ENCODE measurements around the gene PLBD1. TPM values are rescaled to one million over a fixed set of nuclear protein-coding genes. Genes with fewer than 3 reads are reported as not detected.

Gene PLBD1
- total RNA-seq, 1 donor from 2014 or later = 106 TPM

DNA sequence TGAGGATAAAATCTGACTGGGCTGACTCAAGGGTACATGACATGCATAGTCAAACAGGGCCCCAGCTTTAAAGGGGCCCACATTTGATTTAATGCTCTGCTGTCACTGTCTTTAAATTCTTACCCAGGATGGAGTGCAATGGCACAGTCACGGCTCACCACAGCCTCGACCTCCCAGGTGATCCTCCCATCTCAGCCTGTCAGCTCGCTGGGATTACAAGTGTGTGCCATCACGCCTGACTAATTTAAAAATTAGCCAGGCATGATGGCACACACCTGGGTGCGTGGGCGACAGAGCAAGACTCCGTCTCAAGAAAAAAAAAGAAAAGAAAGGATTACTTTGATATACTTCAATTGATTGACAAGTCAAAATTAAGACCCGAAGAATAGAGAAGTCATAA is 9.2 kb upstream of the PLBD1 start:
- no peak for ATAC-seq
- intact Hi-C loops (cut with DNase I) = no loop called here
- no peak overlapping the region for H3K27ac ChIP-seq
- no peaks in the 10 kb centered on the region for H3K9me3 ChIP-seq
- TF ChIP-seq CTCF (IDR thresholded peaks at IDR 0.05) = no peak
- peaks cover 10% of the 10 kb centered on the region for H3K4me1 ChIP-seq
- H3K27me3 ChIP-seq (ENCODE audit: low read depth) = no peaks in the 10 kb centered on the region
- H3K4me3 ChIP-seq = no peak overlapping the region
- no peaks in the 10 kb centered on the region for H3K36me3 ChIP-seq
- no peak for DNase-seq

GRCh38 chr12:14575585-14575984 is 7.9 kb upstream of the PLBD1 start:
- H3K36me3 ChIP-seq = no peaks in the 10 kb centered on the region
- H3K27ac ChIP-seq = no peak overlapping the region
- H3K4me1 ChIP-seq = peaks cover 10% of the 10 kb centered on the region
- H3K9me3 ChIP-seq = no peaks in the 10 kb centered on the region
- no peak overlapping the region for H3K4me3 ChIP-seq
- TF ChIP-seq CTCF (IDR thresholded peaks at IDR 0.05) = no peak
- H3K27me3 ChIP-seq (ENCODE audit: low read depth) = no peaks in the 10 kb centered on the region
- intact Hi-C loops (cut with DNase I) = no loop called here
- no peak for DNase-seq
- no peak for ATAC-seq

DNA sequence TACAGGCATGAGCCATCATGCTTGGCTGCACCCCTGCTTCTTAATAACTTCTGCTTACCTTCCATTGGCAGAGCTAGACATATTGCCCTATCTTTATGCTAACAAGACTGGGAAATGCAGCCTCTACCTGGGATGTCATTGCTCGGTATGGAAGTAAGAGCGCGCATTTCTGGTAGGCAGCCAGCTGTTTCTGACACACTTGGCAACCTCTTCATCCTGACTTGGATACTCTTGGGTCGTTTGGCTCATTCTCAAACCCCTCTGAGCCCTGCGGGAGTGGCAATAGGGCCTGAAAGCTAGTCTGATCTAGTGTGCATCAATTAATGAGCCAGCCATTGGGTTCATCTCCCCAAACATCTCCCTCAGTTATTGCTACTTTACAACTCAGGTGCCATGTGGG is 5.4 kb upstream of the PLBD1 start:
- Histone ChIP-seq H3K27ac (no peak overlapping the region), H3K4me3 (no peak overlapping the region), H3K27me3 (ENCODE audit: low read depth) (no peaks in the 10 kb centered on the region), H3K9me3 (no peaks in the 10 kb centered on the region), H3K4me1 (peaks cover 7% of the 10 kb centered on the region), H3K36me3 (no peaks in the 10 kb centered on the region)
- intact Hi-C loops (cut with DNase I) = no loop called here
- no peak for ATAC-seq
- no peak for TF ChIP-seq CTCF (IDR thresholded peaks at IDR 0.05)
- DNase-seq = no peak

- no peak overlapping the region for H3K27ac ChIP-seq
- no peaks in the 10 kb centered on the region for H3K27me3 ChIP-seq (ENCODE audit: low read depth)
- no peaks in the 10 kb centered on the region for H3K36me3 ChIP-seq
- DNase-seq (no peak), ATAC-seq (no peak)
- peaks cover 7% of the 10 kb centered on the region for H3K4me1 ChIP-seq
- H3K9me3 ChIP-seq = no peaks in the 10 kb centered on the region
- no peak overlapping the region for H3K4me3 ChIP-seq
- TF ChIP-seq CTCF (IDR thresholded peaks at IDR 0.05) = no peak
- intact Hi-C loops (cut with DNase I) = no loop called here
Observed at GRCh38 chr12:14572401-14572800, 4.7 kb upstream of the PLBD1 start.

- TF ChIP-seq CTCF (IDR thresholded peaks at IDR 0.05) = no peak
- H3K4me1 ChIP-seq = peaks cover 1% of the 10 kb centered on the region
- no peaks in the 10 kb centered on the region for H3K27me3 ChIP-seq (ENCODE audit: low read depth)
- H3K9me3 ChIP-seq = no peaks in the 10 kb centered on the region
- no peaks in the 10 kb centered on the region for H3K36me3 ChIP-seq
- intact Hi-C loops (cut with DNase I) = no loop called here
- DNase-seq (no peak), ATAC-seq (no peak)
- no peak overlapping the region for H3K27ac ChIP-seq
- H3K4me3 ChIP-seq = no peak overlapping the region
Observed at GRCh38 chr12:14571779-14572178, 4.1 kb upstream of the PLBD1 start.

- H3K4me3 ChIP-seq = no peak overlapping the region
- no peak overlapping the region for H3K27ac ChIP-seq
- no peak for TF ChIP-seq CTCF (IDR thresholded peaks at IDR 0.05)
- intact Hi-C loops (cut with DNase I) = no loop called here
- H3K27me3 ChIP-seq (ENCODE audit: low read depth) = no peaks in the 10 kb centered on the region
- H3K9me3 ChIP-seq = no peaks in the 10 kb centered on the region
- H3K4me1 ChIP-seq = no peaks in the 10 kb centered on the region
- ATAC-seq (no peak), DNase-seq (no peak)
- no peaks in the 10 kb centered on the region for H3K36me3 ChIP-seq
Observed at GRCh38 chr12:14570231-14570630, 2.5 kb upstream of the PLBD1 start.

All from lower lobe of right lung (tissue), 2 donors.